GM12873 (cell line): ENCODE results near the gene PALLD.

Experiments used
- CTCF ChIP-seq: IDR thresholded peaks from 2 replicates; pipeline ENCODE4 v1.5.1; 2012; ENCODE audit warnings: low read depth, mild to moderate bottlenecking, moderate library complexity, low read length, control low read depth; ENCODE audit not compliant: insufficient read depth; ENCODE audit errors: missing control alignments

PALLD gene

GRCh38 chr4:168857546-168858314 lies 360.9 kb downstream of the PALLD start:
- TF ChIP-seq CTCF = no peak

- TF ChIP-seq CTCF = no peak
These were observed 362.2 kb downstream of the PALLD start for GRCh38 chr4:168859100-168859499.

DNA sequence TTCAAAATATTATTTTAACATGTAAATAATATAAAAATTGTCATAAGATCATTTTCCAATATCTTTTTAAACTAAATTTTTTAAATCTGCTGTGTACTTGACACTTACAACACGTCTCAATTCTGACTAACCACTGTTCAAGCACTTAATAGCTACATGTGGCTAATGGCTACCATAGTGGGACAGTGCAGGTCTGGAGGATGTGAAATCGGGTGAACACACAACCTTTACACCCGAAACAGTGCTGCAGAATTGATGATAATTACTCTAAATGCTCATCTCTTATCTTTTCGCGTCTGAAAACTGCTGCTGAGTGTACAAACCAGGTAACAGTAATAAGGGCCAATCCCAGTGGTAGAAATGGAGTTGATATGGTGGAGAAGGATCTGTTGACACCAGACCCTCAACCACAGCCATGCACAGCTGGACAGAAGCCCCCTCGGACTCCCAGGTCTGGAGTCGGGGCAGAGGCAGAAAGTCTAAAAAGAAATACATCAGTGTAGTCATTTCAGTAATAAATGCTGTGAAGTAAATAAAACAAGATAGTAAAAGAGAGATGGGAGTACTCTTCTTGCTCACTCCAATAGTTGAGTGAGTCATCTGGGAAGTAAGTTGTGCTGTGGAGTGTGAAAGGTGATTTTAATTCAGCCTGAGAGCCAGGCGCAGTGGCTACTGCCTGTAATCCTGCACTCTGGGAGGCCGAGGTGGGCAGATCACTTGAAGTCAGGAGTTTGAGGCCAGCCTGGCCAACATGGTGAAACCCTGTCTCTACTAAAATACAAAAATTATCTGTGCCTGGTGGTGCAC lies 363.2 kb downstream of the PALLD start:
- TF ChIP-seq CTCF = no peak

DNA sequence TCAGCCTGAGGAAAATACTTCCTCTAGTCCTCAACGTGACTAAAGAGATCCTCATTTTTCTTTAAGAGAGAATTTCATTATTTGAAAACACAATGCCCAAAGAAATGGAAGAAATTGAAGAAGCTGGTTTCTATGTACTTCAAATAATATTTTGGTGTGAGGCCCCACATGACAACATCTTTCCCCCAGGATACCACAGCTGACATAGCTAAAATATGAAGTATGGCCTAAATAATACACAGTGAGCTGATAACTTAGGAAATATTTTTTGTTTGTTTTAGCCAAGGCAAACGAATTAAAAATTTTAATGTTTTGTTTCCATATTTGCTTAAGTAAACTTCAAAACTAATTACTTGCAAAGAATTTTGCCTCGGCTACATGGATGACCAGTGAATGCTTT lies 364.0 kb downstream of the PALLD start:
- no peak for TF ChIP-seq CTCF

DNA sequence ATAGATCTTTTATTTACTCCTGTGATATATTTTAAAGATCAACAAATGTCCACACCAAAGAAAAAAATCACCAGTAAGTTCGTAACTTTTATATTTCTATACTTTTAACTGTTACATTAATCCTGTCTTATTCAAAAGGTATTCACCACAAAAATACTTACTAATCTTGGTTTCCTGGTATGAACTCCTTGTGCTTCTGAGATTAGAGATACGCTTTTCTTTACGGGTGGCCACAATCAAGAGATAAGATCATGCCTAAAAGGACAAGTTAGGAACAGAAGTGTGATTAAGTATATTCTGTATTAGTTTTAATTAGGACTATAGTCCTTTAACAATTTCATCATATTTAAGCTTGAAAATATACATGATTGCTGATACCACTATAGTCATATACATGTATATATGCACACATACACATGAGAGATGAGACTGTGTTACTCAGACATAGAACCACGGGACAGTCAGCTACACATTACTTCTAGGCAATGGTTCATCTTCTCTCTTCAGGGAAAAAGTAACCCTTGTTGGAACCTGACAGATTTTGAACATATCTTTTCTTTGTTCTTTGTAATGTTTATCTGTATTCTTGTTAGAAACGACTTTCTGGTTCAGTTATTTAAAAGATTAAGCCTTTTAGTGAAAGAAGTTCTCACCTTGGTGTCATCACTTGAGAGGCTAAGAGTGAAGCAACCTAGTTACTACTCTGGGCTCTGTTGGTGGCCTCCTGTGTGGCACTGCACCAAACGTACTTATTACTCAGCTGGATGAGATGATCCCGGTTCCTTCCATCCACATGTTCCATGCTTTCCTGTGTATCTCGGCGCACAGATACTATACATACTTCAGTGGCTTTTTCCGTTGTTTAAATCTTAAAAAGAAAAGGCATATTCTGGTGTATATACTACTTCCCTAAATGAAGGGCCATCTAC lies 367.1 kb downstream of the PALLD start:
- TF ChIP-seq CTCF = no peak

- no peak for TF ChIP-seq CTCF
These were observed 368.1 kb downstream of the PALLD start for GRCh38 chr4:168864821-168865541.
